PC-9 (cell line): Measurements from ENCODE around the gene GRK4.

Experiments
- CTCF ChIP-seq: fragments of 200-600 bp; sonication (generic); conservative IDR thresholded peaks from 2 replicates; pipeline ENCODE4 v1.6.1; 2017; ENCODE audit warnings: mixed run types, antibody characterized with exemption, mild to moderate bottlenecking, moderate library complexity
- EZH2 ChIP-seq: fragments of 200-600 bp; sonication (generic); IDR thresholded peaks from 2 replicates; pipeline ENCODE4 v1.8.0; 2017; ENCODE audit warnings: antibody characterized with exemption, low read depth

DNA sequence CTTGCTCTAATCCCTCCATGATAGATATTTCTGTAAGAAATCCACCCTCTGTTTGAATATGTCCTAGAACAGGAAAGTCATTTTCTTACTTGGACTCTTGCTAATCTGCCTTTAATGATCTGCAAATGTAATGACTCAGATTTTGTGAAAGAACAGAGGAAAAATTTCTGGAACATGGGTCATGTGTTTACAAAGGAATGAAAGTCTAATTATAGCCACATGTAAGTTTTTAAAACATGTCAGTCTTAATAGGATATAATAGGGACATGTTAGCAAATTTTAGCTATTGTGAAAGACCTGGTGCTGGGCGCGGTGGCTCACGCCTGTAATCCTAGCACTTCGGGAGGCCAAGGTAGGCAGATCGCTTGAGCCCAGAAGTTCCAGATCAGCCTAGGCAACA, 47.6 kb downstream of the GRK4 start:
- TF ChIP-seq CTCF (no peak), EZH2 (no peak)
